Loucy (cell line): ENCODE measurements around the gene MAST4.

Experiments used
- H2AFZ ChIP-seq: fragments of 200-600 bp; sonication (generic); 2 replicates; pipeline ENCODE4 v1.6.0; 2016; ENCODE audit warnings: antibody characterized with exemption, mild to moderate bottlenecking, low read length, moderate library complexity
- H3F3A ChIP-seq: fragments of 200-600 bp; 2 replicates; pipeline ENCODE4 v1.6.0; 2016; ENCODE audit warnings: antibody characterized with exemption, low read depth, mild to moderate bottlenecking
- H3K27me3 ChIP-seq: fragments of 200-600 bp; sonication (generic); 2 replicates; pipeline ENCODE4 v1.6.1; 2014; ENCODE audit warnings: low read length, mild to moderate bottlenecking; ENCODE audit not compliant: insufficient read depth, poor library complexity, severe bottlenecking
- H3K36me3 ChIP-seq: fragments of 200-600 bp; sonication (generic); 2 replicates; pipeline ENCODE4 v1.6.1; 2016; ENCODE audit warnings: low read length; ENCODE audit not compliant: insufficient read depth
- H3K4me1 ChIP-seq: fragments of 200-600 bp; sonication (generic); 2 replicates; pipeline ENCODE4 v1.5.1; 2014; ENCODE audit warnings: low read length, mild to moderate bottlenecking; ENCODE audit not compliant: insufficient read depth, poor library complexity, severe bottlenecking
- H3K4me2 ChIP-seq: fragments of 200-600 bp; sonication (generic); 2 replicates; pipeline ENCODE4 v1.6.0; 2014; ENCODE audit warnings: antibody characterized with exemption, low read length, low read depth, mild to moderate bottlenecking; ENCODE audit not compliant: poor library complexity, severe bottlenecking
- H3K4me3 ChIP-seq: fragments of 200-600 bp; sonication (generic); 2 replicates; pipeline ENCODE4 v1.5.1; 2014; ENCODE audit warnings: low read length, mild to moderate bottlenecking, mixed read lengths; ENCODE audit not compliant: poor library complexity, severe bottlenecking
- H3K79me2 ChIP-seq: fragments of 200-600 bp; sonication (generic); 2 replicates; pipeline ENCODE4 v1.6.1; 2014; ENCODE audit warnings: low read length; ENCODE audit not compliant: insufficient read depth
- H3K9ac ChIP-seq: fragments of 200-600 bp; sonication (generic); 2 replicates; pipeline ENCODE4 v1.6.0; 2014; ENCODE audit warnings: mild to moderate bottlenecking, low read depth, low read length, moderate library complexity; ENCODE audit not compliant: poor library complexity, severe bottlenecking
- H3K9me2 ChIP-seq: fragments of 200-600 bp; sonication (generic); replicated peaks from 2 replicates; pipeline ENCODE4 v1.6.1; 2016; ENCODE audit warnings: low read depth, low read length, mixed read lengths
- H3K9me3 ChIP-seq: fragments of 200-600 bp; sonication (generic); 2 replicates; pipeline ENCODE4 v1.6.1; 2014; ENCODE audit warnings: mild to moderate bottlenecking, antibody characterized with exemption, low read length, low read depth; ENCODE audit not compliant: insufficient read depth
- H4K20me1 ChIP-seq: fragments of 200-600 bp; sonication (generic); 2 replicates; pipeline ENCODE4 v1.6.0; 2014; ENCODE audit warnings: antibody characterized with exemption, low read length, mild to moderate bottlenecking; ENCODE audit not compliant: insufficient read depth, poor library complexity, severe bottlenecking
- EZH2phosphoT487 ChIP-seq: fragments of 200-600 bp; IDR thresholded peaks from 2 replicates; pipeline ENCODE4 v1.6.1; 2018; ENCODE audit warnings: antibody characterized with exemption, mild to moderate bottlenecking, moderate library complexity, borderline replicate concordance
- TF ChIP-seq, protein P1 (sequence below): fragments of 200-600 bp; sonication (generic); conservative IDR thresholded peaks from 2 replicates; pipeline ENCODE4 v1.5.1; 2014; ENCODE audit warnings: mild to moderate bottlenecking, antibody characterized with exemption, low read length

Gene MAST4

DNA sequence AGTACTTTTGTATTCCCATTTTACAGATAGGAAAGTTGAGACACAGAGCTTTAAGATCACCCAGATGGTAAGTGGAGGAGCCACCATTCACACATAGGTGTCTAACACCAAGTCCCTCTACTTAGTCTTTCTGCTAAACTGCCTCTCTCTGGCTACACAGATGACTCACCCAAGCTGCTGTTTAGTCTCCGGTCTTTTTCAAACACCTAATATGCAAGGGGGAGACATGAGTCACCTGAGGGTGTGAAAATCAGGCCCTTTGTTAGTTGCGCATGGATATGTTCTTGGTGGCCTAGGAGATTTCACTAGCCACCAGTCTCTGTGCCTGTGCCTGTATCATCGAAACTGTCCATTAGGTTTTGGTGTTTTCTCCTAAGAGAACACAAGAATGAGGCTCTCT lies 117.8 kb downstream of the MAST4 start:
- Histone ChIP-seq H3K4me2 (no peak overlapping the region), H3K79me2 (no peaks in the 10 kb centered on the region), H2AFZ (no peak overlapping the region), H3K4me1 (no peaks in the 10 kb centered on the region), H3F3A (no peaks in the 10 kb centered on the region), H3K9me3 (no peaks in the 10 kb centered on the region), H3K9me2 (no peaks in the 10 kb centered on the region), H3K36me3 (no peaks in the 10 kb centered on the region), H4K20me1 (no peaks in the 10 kb centered on the region), H3K4me3 (no peak overlapping the region), H3K27me3 (no peaks in the 10 kb centered on the region), H3K9ac (no peak overlapping the region)
- TF ChIP-seq EZH2phosphoT487: no peak
- TF ChIP-seq, protein P1, sequence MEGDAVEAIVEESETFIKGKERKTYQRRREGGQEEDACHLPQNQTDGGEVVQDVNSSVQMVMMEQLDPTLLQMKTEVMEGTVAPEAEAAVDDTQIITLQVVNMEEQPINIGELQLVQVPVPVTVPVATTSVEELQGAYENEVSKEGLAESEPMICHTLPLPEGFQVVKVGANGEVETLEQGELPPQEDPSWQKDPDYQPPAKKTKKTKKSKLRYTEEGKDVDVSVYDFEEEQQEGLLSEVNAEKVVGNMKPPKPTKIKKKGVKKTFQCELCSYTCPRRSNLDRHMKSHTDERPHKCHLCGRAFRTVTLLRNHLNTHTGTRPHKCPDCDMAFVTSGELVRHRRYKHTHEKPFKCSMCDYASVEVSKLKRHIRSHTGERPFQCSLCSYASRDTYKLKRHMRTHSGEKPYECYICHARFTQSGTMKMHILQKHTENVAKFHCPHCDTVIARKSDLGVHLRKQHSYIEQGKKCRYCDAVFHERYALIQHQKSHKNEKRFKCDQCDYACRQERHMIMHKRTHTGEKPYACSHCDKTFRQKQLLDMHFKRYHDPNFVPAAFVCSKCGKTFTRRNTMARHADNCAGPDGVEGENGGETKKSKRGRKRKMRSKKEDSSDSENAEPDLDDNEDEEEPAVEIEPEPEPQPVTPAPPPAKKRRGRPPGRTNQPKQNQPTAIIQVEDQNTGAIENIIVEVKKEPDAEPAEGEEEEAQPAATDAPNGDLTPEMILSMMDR: no peak

GRCh38 chr5:66717455-66718373 lies 121.5 kb downstream of the MAST4 start:
- TF ChIP-seq, protein P1: no peak
- TF ChIP-seq EZH2phosphoT487: no peak
- no peaks in the 10 kb centered on the region for H3K9me2 ChIP-seq
- no peaks in the 10 kb centered on the region for H3K79me2 ChIP-seq
- no peak overlapping the region for H2AFZ ChIP-seq
- H3K27me3 ChIP-seq: no peaks in the 10 kb centered on the region
- H3K4me3 ChIP-seq: no peak overlapping the region
- H4K20me1 ChIP-seq: no peaks in the 10 kb centered on the region
- H3K9me3 ChIP-seq: no peaks in the 10 kb centered on the region
- no peaks in the 10 kb centered on the region for H3K4me1 ChIP-seq
- no peaks in the 10 kb centered on the region for H3F3A ChIP-seq
- no peak overlapping the region for H3K4me2 ChIP-seq
- H3K9ac ChIP-seq: no peak overlapping the region
- no peaks in the 10 kb centered on the region for H3K36me3 ChIP-seq

DNA sequence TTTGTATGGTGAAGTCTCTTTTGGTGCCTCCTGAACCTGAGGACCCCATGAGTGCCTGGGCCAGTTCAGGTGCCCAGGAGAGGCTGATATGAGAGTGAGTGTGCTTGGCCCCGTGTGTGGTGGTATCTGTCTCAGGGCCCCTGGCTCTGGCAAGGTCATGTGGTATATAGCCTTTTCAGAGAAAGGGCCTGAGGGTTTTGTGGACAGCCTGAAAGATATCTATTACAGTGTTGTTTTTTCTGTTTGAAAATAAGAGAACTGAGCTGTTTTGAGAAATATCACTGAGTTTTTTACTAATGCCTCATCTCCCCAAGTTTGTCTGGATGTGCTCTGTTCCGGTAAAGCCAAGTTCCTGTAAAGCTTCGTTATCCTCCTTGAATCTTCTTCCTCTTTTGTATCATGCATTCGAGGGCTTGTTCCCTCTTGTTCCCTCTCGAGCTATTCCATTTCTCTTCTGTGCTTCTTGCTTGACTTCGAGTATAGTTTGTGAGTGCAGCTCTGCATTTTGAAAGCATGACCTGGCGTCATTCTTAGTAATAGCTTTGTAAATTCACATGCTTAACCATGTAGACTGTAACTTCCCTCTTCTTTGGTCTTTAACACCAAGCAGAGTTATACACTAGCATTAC lies 122.3 kb downstream of the MAST4 start:
- no peak overlapping the region for H2AFZ ChIP-seq
- no peaks in the 10 kb centered on the region for H3K79me2 ChIP-seq
- H3K4me3 ChIP-seq: no peak overlapping the region
- TF ChIP-seq, protein P1: no peak
- no peak for TF ChIP-seq EZH2phosphoT487
- no peaks in the 10 kb centered on the region for H3K36me3 ChIP-seq
- H3K4me1 ChIP-seq: no peaks in the 10 kb centered on the region
- no peak overlapping the region for H3K9ac ChIP-seq
- H3F3A ChIP-seq: no peaks in the 10 kb centered on the region
- H3K9me2 ChIP-seq: no peaks in the 10 kb centered on the region
- H3K27me3 ChIP-seq: no peaks in the 10 kb centered on the region
- no peaks in the 10 kb centered on the region for H3K9me3 ChIP-seq
- H3K4me2 ChIP-seq: no peak overlapping the region
- no peaks in the 10 kb centered on the region for H4K20me1 ChIP-seq
